BE2C (cell line): ENCODE data around the gene ELMO1.

Experiments used
- DNase-seq: peaks from one replicate; pipeline ENCODE4 v3.0.0-alpha.2; 2020
- H3K27me3 ChIP-seq: fragments of 250-450 bp; sonication (Bioruptor Pico); 2 replicates; pipeline ENCODE4 v1.5.1; 2020; ENCODE audit warnings: mild to moderate bottlenecking
- H3K36me3 ChIP-seq: fragments of 250-450 bp; sonication (Bioruptor Pico); 2 replicates; pipeline ENCODE4 v1.5.1; 2020; ENCODE audit warnings: mild to moderate bottlenecking
- H3K4me1 ChIP-seq: fragments of 250-450 bp; sonication (Bioruptor Pico); 2 replicates; pipeline ENCODE4 v1.5.1; 2020
- H3K4me3 ChIP-seq: 2 replicates; pipeline ENCODE4 v1.5.1; 2011; ENCODE audit warnings: low read depth, low read length
- H3K9me3 ChIP-seq: fragments of 250-450 bp; sonication (Bioruptor Pico); 2 replicates; pipeline ENCODE4 v1.5.1; 2020
- CTCF ChIP-seq: IDR thresholded peaks from 2 replicates; pipeline ENCODE4 v1.5.1; 2012; ENCODE audit warnings: mild to moderate bottlenecking, low read depth, low read length

Gene ELMO1

GRCh38 chr7:36878288-36878687, 570.4 kb downstream of the ELMO1 start:
- Histone ChIP-seq H3K27me3 (no peaks in the 10 kb centered on the region), H3K4me3 (no peak overlapping the region), H3K36me3 (no peaks in the 10 kb centered on the region), H3K4me1 (no peaks in the 10 kb centered on the region), H3K9me3 (no peaks in the 10 kb centered on the region)
- DNase-seq, result no peak
- no peak for TF ChIP-seq CTCF

- Histone ChIP-seq H3K9me3 (no peaks in the 10 kb centered on the region), H3K27me3 (no peaks in the 10 kb centered on the region), H3K4me3 (no peak overlapping the region), H3K36me3 (no peaks in the 10 kb centered on the region), H3K4me1 (peaks cover 11% of the 10 kb centered on the region)
- TF ChIP-seq CTCF, result no peak
- DNase-seq, result no peak
Observed at GRCh38 chr7:36875794-36876193, 572.9 kb downstream of the ELMO1 start.

- H3K36me3 ChIP-seq, result no peaks in the 10 kb centered on the region
- peaks cover 22% of the 10 kb centered on the region for H3K4me1 ChIP-seq
- DNase-seq, result no peak
- no peak overlapping the region for H3K4me3 ChIP-seq
- H3K27me3 ChIP-seq, result no peaks in the 10 kb centered on the region
- no peaks in the 10 kb centered on the region for H3K9me3 ChIP-seq
- TF ChIP-seq CTCF, result no peak
Observed at GRCh38 chr7:36874041-36874440, 574.6 kb downstream of the ELMO1 start.

- no peak for TF ChIP-seq CTCF
- Histone ChIP-seq H3K36me3 (no peaks in the 10 kb centered on the region), H3K4me3 (no peak overlapping the region), H3K9me3 (no peaks in the 10 kb centered on the region), H3K4me1 (peaks cover 22% of the 10 kb centered on the region), H3K27me3 (no peaks in the 10 kb centered on the region)
- DNase-seq, result no peak
Observed at GRCh38 chr7:36871863-36872262, 576.8 kb downstream of the ELMO1 start.

- Histone ChIP-seq H3K4me1 (peaks cover 22% of the 10 kb centered on the region), H3K36me3 (no peaks in the 10 kb centered on the region), H3K27me3 (no peaks in the 10 kb centered on the region), H3K4me3 (no peak overlapping the region), H3K9me3 (no peaks in the 10 kb centered on the region)
- no peak for DNase-seq
- no peak for TF ChIP-seq CTCF
Observed at GRCh38 chr7:36871355-36871738, 577.3 kb downstream of the ELMO1 start.

GRCh38 chr7:36870625-36871354, 577.9 kb downstream of the ELMO1 start:
- Histone ChIP-seq H3K4me1 (peaks cover 22% of the 10 kb centered on the region), H3K4me3 (no peak overlapping the region), H3K9me3 (no peaks in the 10 kb centered on the region), H3K36me3 (no peaks in the 10 kb centered on the region), H3K27me3 (no peaks in the 10 kb centered on the region)
- no peak for TF ChIP-seq CTCF
- DNase-seq, result peak; percentile 28
